Activated CD4-positive, CD25-positive, alpha-beta regulatory T cell treated with anti-CD3 and anti-CD28 coated beads, Interleukin-2, amount 50 U/mL, for 16 hours (primary cell): Measurements from ENCODE around the gene CXCR5.
"Not testable (repeated sequence)": the region's sequence is repeated elsewhere in the genome, so short reads cannot be mapped to it uniquely, and the experiment has no call there.

ENCODE experiments used
- DNase-seq: peaks from one replicate; pipeline ENCODE4 v3.0.0-alpha.2; 2020; ENCODE audit warnings: low read depth, low spot score

Gene CXCR5

GRCh38 chr11:118883368-118884071, at the start of gene CXCR5:
Gene CXCR5 (plus strand): TSS chr11:118883892. CDS start chr11:118883942, 50 bp downstream.
- no peak for DNase-seq

- no peak for DNase-seq
Measured at GRCh38 chr11:118834427-118835028, 49.2 kb upstream of the CXCR5 start.

GRCh38 chr11:118837868-118838267, 45.8 kb upstream of the CXCR5 start:
- no peak for DNase-seq

GRCh38 chr11:118838905-118839553, 44.7 kb upstream of the CXCR5 start:
- no peak for DNase-seq

GRCh38 chr11:118841469-118842242, 42.0 kb upstream of the CXCR5 start:
- DNase-seq = no peak

- DNase-seq = no peak
Measured at GRCh38 chr11:118842369-118842768, 41.3 kb upstream of the CXCR5 start.

GRCh38 chr11:118842843-118843242, 40.8 kb upstream of the CXCR5 start:
- not testable (repeated sequence) for DNase-seq

GRCh38 chr11:118843565-118843964, 40.1 kb upstream of the CXCR5 start:
- DNase-seq = no peak

- no peak for DNase-seq
Measured at GRCh38 chr11:118845369-118845768, 38.3 kb upstream of the CXCR5 start.

GRCh38 chr11:118846181-118846935, 37.3 kb upstream of the CXCR5 start:
- DNase-seq = no peak

- DNase-seq = no peak
Measured at GRCh38 chr11:118849825-118850224, 33.9 kb upstream of the CXCR5 start.

GRCh38 chr11:118851970-118852369, 31.7 kb upstream of the CXCR5 start:
- DNase-seq = no peak

- DNase-seq = no peak
Measured at GRCh38 chr11:118853678-118854077, 30.0 kb upstream of the CXCR5 start.

- no peak for DNase-seq
Measured at GRCh38 chr11:118856314-118856713, 27.4 kb upstream of the CXCR5 start.

- no peak for DNase-seq
Measured at GRCh38 chr11:118857385-118857784, 26.3 kb upstream of the CXCR5 start.

GRCh38 chr11:118859973-118860372, 23.7 kb upstream of the CXCR5 start:
- no peak for DNase-seq

GRCh38 chr11:118868659-118869058, 15.0 kb upstream of the CXCR5 start:
- no peak for DNase-seq

- DNase-seq = no peak
Measured at GRCh38 chr11:118870396-118871343, 13.0 kb upstream of the CXCR5 start.

GRCh38 chr11:118872403-118872821, 11.3 kb upstream of the CXCR5 start:
- DNase-seq = peak; percentile 42

GRCh38 chr11:118873804-118874203, 9.9 kb upstream of the CXCR5 start:
- DNase-seq = no peak
